NK-92 treated with Interleukin-12 subunit alpha and Interleukin-12 subunit beta, amount 100 ng/mL, for 24 hours (cell line): Measurements from ENCODE around the gene HHATL.

ENCODE experiments used
- DNase-seq: peaks from one replicate; lab custom pipeline; 2025; lab: John Stamatoyannopoulos, UW

The HHATL gene

GRCh38 chr3:42664438-42664803 lies 38.2 kb downstream of the HHATL start:
- no peak for DNase-seq

- DNase-seq, result no peak
These were observed 38.8 kb downstream of the HHATL start for GRCh38 chr3:42663581-42664437.

GRCh38 chr3:42662813-42663535 lies 39.6 kb downstream of the HHATL start:
- DNase-seq, result no peak

GRCh38 chr3:42662037-42662812 lies 40.4 kb downstream of the HHATL start:
- no peak for DNase-seq

GRCh38 chr3:42661593-42662022 lies 41.0 kb downstream of the HHATL start:
- DNase-seq, result no peak

- no peak for DNase-seq
These were observed 41.7 kb downstream of the HHATL start for GRCh38 chr3:42660898-42661297.

- DNase-seq, result no peak
These were observed 42.4 kb downstream of the HHATL start for GRCh38 chr3:42660131-42660715.

- DNase-seq, result no peak
These were observed 43.0 kb downstream of the HHATL start for GRCh38 chr3:42659451-42660130.

GRCh38 chr3:42658771-42659390 lies 43.7 kb downstream of the HHATL start:
- no peak for DNase-seq

- DNase-seq, result no peak
These were observed 44.4 kb downstream of the HHATL start for GRCh38 chr3:42658091-42658770.

- no peak for DNase-seq
These were observed 44.9 kb downstream of the HHATL start for GRCh38 chr3:42657675-42658074.

- DNase-seq, result no peak
These were observed 45.7 kb downstream of the HHATL start for GRCh38 chr3:42656680-42657610.

- DNase-seq, result no peak
These were observed 46.5 kb downstream of the HHATL start for GRCh38 chr3:42655980-42656679.

- no peak for DNase-seq
These were observed 47.2 kb downstream of the HHATL start for GRCh38 chr3:42655331-42655888.

- no peak for DNase-seq
These were observed 48.0 kb downstream of the HHATL start for GRCh38 chr3:42654331-42655201.

- no peak for DNase-seq
These were observed 48.9 kb downstream of the HHATL start, which contains the start of gene ZBTB47 for GRCh38 chr3:42653560-42654330. ZBTB47 (plus strand) TSS chr3:42653697; CDS start chr3:42658356, 4,659 bp downstream.

GRCh38 chr3:42653303-42653559 lies 49.4 kb downstream of the HHATL start:
- no peak for DNase-seq
